ENCODE data around the gene INPP4A. TPM values are rescaled to one million over a fixed set of nuclear protein-coding genes. Genes with fewer than 3 reads are reported as not detected.
A peak's percentile ranks its signal among the peaks of the same experiment; 100 is the strongest.

INPP4A gene
- total RNA-seq, 6 donors from 2014 or later: 23.3 to 93.2 (median 36.5) TPM

DNA sequence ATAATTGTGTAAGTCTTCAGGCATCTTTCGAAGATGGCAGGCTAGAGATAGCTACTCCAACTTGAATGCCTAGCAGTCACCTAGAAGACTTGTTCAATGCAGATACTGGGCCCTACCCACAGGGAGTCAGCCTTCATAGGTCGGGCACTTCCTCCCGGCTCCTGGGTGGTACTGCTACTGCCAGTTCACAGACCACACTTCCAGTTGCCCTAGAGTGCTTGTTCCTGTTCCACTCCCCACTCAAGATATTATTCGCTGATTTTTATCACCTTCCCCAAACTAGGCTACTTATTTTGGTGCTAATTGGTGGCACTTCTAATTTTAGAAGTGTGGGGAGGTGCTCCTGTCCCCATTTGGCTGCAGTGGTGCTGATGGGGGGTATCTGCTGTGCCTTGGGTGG is 34.2 kb downstream of the INPP4A start:
- Histone ChIP-seq H3K4me1 (peaks cover 37 to 89% (median 68%) of the 10 kb centered on the region in 4 donors), H3K27me3 (no peaks in the 10 kb centered on the region), H3K9me3 (no peaks in the 10 kb centered on the region), H3K36me3 (no peaks in the 10 kb centered on the region), H3K4me3 (no peak overlapping the region), H3K27ac (no peak overlapping the region)
- TF ChIP-seq EP300 (IDR thresholded peaks at IDR 0.05) (no peak), POLR2AphosphoS5 (IDR thresholded peaks at IDR 0.05) (no peak), POLR2A (IDR thresholded peaks at IDR 0.05) (no peak)
- TF ChIP-seq, protein P1, sequence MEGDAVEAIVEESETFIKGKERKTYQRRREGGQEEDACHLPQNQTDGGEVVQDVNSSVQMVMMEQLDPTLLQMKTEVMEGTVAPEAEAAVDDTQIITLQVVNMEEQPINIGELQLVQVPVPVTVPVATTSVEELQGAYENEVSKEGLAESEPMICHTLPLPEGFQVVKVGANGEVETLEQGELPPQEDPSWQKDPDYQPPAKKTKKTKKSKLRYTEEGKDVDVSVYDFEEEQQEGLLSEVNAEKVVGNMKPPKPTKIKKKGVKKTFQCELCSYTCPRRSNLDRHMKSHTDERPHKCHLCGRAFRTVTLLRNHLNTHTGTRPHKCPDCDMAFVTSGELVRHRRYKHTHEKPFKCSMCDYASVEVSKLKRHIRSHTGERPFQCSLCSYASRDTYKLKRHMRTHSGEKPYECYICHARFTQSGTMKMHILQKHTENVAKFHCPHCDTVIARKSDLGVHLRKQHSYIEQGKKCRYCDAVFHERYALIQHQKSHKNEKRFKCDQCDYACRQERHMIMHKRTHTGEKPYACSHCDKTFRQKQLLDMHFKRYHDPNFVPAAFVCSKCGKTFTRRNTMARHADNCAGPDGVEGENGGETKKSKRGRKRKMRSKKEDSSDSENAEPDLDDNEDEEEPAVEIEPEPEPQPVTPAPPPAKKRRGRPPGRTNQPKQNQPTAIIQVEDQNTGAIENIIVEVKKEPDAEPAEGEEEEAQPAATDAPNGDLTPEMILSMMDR (IDR thresholded peaks at IDR 0.05): peak in 1 of 6 experiments; percentile 4
- DNase-seq (no peak), ATAC-seq (ENCODE audit: low FRiP score in 2 of 2) (no peak)
- WGBS, 2 donors: 44 to 57% methylated on average over 4 of the region's 4 CpGs

DNA sequence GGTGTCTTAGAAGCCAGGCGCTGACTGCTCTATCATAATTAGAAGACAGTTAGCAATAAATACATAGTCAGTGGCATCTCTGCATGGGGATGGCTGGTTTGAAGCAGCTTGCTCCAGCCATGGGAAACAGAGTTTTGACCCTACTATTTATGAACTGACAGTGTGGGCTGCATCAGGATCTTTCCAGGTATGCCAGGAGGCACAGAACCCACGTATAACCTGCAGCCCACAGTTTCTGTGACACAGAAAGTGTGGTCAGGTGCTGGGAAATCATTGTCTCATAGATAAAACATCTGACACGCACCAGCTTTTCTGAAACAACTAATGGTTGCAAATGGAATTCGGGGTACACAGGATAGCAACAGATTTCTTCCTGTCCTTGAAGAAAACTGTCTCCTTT is 34.7 kb downstream of the INPP4A start:
- no peak for TF ChIP-seq EP300 (IDR thresholded peaks at IDR 0.05)
- no peak for TF ChIP-seq POLR2AphosphoS5 (IDR thresholded peaks at IDR 0.05)
- TF ChIP-seq, protein P1 (IDR thresholded peaks at IDR 0.05): no peak
- no peak for TF ChIP-seq POLR2A (IDR thresholded peaks at IDR 0.05)
- Histone ChIP-seq H3K9me3 (no peaks in the 10 kb centered on the region), H3K27ac (no peak overlapping the region), H3K27me3 (no peaks in the 10 kb centered on the region), H3K36me3 (no peaks in the 10 kb centered on the region), H3K4me3 (no peak overlapping the region), H3K4me1 (peaks cover 40 to 86% (median 67%) of the 10 kb centered on the region in 4 donors)
- WGBS, 2 donors: 62 to 67% methylated on average over 4 of the region's 4 CpGs
- DNase-seq (no peak), ATAC-seq (ENCODE audit: low FRiP score in 2 of 2) (no peak)

DNA sequence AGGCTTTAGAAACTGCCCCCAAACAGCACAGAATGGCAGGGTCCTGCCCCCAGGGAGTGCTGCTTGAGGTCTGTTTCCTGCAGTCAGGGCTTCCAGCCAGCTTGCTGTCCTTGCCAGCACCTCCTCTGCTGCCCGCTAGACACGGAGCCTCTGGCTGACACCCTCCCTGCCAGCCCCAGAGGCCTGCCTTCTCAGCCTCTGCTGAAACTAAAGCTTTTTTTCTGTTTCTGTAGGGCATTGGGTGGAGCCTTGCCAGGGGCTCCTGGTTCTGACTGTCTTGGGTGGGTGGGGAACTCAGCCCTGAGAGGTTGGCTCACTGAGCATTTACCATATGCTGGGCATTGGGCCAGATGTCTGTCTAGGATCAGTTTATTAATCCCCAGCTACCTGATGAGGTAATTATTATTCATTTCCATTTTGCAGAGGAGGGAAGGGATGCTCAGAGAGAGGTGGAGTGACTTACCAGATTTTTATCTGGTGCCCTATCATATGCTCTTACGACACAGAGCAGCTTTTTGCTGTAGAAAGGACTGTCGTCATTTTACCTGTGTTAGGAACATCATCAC is 35.4 kb downstream of the INPP4A start:
- Histone ChIP-seq H3K4me3 (no peak overlapping the region), H3K27ac (peak overlapping the region in 2 of 4 donors; percentile 4 to 11), H3K36me3 (no peaks in the 10 kb centered on the region), H3K4me1 (peaks cover 43 to 84% (median 60%) of the 10 kb centered on the region in 4 donors), H3K27me3 (no peaks in the 10 kb centered on the region), H3K9me3 (no peaks in the 10 kb centered on the region)
- 36 to 86% methylated on average over 2 to 4 of the region's 4 CpGs for WGBS, 2 donors
- ATAC-seq (ENCODE audit: low FRiP score in 2 of 2) (peak in 1 of 2 donors; percentile 34), DNase-seq (peak in 1 of 2 donors; percentile 61)
- TF ChIP-seq POLR2AphosphoS5 (IDR thresholded peaks at IDR 0.05): no peak
- no peak for TF ChIP-seq EP300 (IDR thresholded peaks at IDR 0.05)
- TF ChIP-seq POLR2A (IDR thresholded peaks at IDR 0.05): no peak
- TF ChIP-seq, protein P1 (IDR thresholded peaks at IDR 0.05): no peak

DNA sequence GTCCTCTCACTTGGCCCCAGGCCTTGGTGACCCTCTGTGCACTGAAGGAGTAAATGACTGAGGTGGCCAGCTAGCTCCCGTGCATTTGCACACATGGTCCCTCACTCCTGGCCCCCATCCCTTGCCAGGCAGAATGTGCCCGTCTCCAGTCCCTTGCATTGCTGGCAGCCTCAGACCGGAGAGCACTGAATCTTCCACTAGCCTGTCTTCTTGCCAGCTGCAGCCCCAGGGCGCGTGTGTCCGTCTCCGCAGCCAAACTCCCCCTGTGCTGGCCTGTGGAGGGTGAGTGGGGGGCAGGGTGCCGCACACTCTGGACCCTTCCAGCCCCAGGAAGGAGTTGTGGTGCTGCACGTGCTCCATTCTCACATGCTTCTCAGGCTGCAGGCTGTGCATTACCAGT is 35.9 kb downstream of the INPP4A start:
- no peaks in the 10 kb centered on the region for H3K36me3 ChIP-seq
- no peaks in the 10 kb centered on the region for H3K9me3 ChIP-seq
- H3K4me1 ChIP-seq: peaks cover 43 to 83% (median 58%) of the 10 kb centered on the region in 4 donors
- ATAC-seq (ENCODE audit: low FRiP score in 2 of 2) (no peak), DNase-seq (no peak)
- no peaks in the 10 kb centered on the region for H3K27me3 ChIP-seq
- TF ChIP-seq POLR2AphosphoS5 (IDR thresholded peaks at IDR 0.05): no peak
- TF ChIP-seq POLR2A (IDR thresholded peaks at IDR 0.05): no peak
- TF ChIP-seq EP300 (IDR thresholded peaks at IDR 0.05): no peak
- TF ChIP-seq, protein P1 (IDR thresholded peaks at IDR 0.05): no peak
- no peak overlapping the region for H3K27ac ChIP-seq
- H3K4me3 ChIP-seq: no peak overlapping the region
- 90 to 95% methylated on average over 6 to 9 of the region's 9 CpGs for WGBS, 2 donors

DNA sequence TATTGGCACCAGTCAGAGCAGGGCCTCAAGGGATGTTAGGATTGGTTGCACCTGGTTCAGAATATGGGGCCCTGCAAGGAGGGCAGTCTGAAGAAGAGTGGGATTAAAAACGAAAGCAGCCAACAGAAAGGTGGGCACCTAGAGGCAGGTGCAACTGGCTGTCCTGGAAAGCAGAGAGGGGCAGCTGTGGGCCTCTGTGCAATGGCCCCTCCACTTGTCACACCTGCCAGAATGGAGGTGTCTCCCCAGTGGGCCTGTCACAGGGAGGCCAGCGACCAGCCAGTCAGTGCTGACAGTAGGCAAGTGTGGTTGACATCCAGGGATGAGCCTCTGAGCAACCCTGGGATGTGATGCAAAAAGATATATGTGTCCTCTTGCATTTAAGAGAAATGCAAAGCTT is 37.7 kb downstream of the INPP4A start:
- Histone ChIP-seq H3K9me3 (no peaks in the 10 kb centered on the region), H3K27ac (peak overlapping the region in 1 of 4 donors; percentile 14), H3K27me3 (no peaks in the 10 kb centered on the region), H3K4me3 (no peak overlapping the region), H3K36me3 (no peaks in the 10 kb centered on the region), H3K4me1 (peaks cover 49 to 78% (median 52%) of the 10 kb centered on the region in 4 donors)
- ATAC-seq (ENCODE audit: low FRiP score in 2 of 2) (no peak), DNase-seq (no peak)
- TF ChIP-seq POLR2A (IDR thresholded peaks at IDR 0.05) (no peak), POLR2AphosphoS5 (IDR thresholded peaks at IDR 0.05) (no peak), EP300 (IDR thresholded peaks at IDR 0.05) (no peak)
- TF ChIP-seq, protein P1 (IDR thresholded peaks at IDR 0.05): no peak
- WGBS, 2 donors: 83 to 89% methylated on average over 2 of the region's 2 CpGs

All from upper lobe of left lung (tissue), 6 donors.